OCI-LY1 (cell line): ENCODE data around the gene MYCBP2.

Experiments
- CTCF ChIP-seq: fragments of 200-600 bp; sonication (generic), shearing (Covaris generic); IDR thresholded peaks from 2 replicates; pipeline ENCODE4 v1.5.1; 2017; ENCODE audit warnings: mild to moderate bottlenecking, antibody characterized with exemption, low read length, moderate library complexity, mixed read lengths
- EZH2 ChIP-seq: fragments of 200-600 bp; sonication (generic), shearing (Covaris generic); IDR thresholded peaks from 2 replicates; pipeline ENCODE4 v1.8.0; 2017; ENCODE audit warnings: borderline replicate concordance, mixed run types, mild to moderate bottlenecking, antibody characterized with exemption, low read length, moderate library complexity, mixed read lengths

GRCh38 chr13:77313923-77314322, 13.0 kb downstream of the MYCBP2 start:
- TF ChIP-seq CTCF: no peak
- no peak for TF ChIP-seq EZH2
